CD4-positive, alpha-beta T cell (primary cell): ENCODE measurements around the gene SIGLEC15. TPM values are rescaled to one million over a fixed set of nuclear protein-coding genes. Genes with fewer than 3 reads are reported as not detected.

ENCODE experiments used
- ATAC-seq: fragments of 200-7000 bp; cut with Tn5 transposase; one replicate; pipeline ENCODE4 v1.10.0; 2022; ENCODE audit warnings: mild to moderate bottlenecking; ENCODE audit not compliant: poor library complexity
- CTCF ChIA-PET: fragments of 350-600 bp; sonication (Branson Sonifier 250); formaldehyde crosslinking; loops from one replicate; lab custom pipeline; 2021; ENCODE audit warnings: antibody characterized with exemption, inconsistent platforms; lab: Charles Lee
- POLR2A ChIA-PET: fragments of 350-600 bp; sonication (Branson Sonifier 250); formaldehyde crosslinking; loops from one replicate; lab custom pipeline; 2021; ENCODE audit warnings: antibody characterized with exemption, inconsistent platforms; lab: Charles Lee
- DNase-seq, 14 experiments: peaks; one replicate each; pipeline ENCODE4 v3.0.0-alpha.2; 2013 to 2020; ENCODE audit warnings: mixed read lengths in 2 of 14
- H3K27ac ChIP-seq, 2 donors: one replicate each; pipeline versions ENCODE4 v1.5.1 to v1.7.0; 2013; ENCODE audit warnings: low read length in 2 of 2, low read depth in 1 of 2, mild to moderate bottlenecking in 1 of 2
- H3K27me3 ChIP-seq, 2 experiments: 1 replicate in 1 of 2; 2 replicates in 1 of 2; pipeline versions ENCODE4 v1.6.1 to v1.7.0; 2013; ENCODE audit warnings: low read length in 2 of 2, control low read depth in 1 of 2, mild to moderate bottlenecking in 1 of 2, moderate library complexity in 1 of 2; ENCODE audit not compliant: insufficient read depth in 2 of 2, control insufficient read depth in 1 of 2
- H3K36me3 ChIP-seq: one replicate; pipeline ENCODE4 v1.6.1; 2013; ENCODE audit warnings: low read length, control low read depth; ENCODE audit not compliant: insufficient read depth
- H3K4me1 ChIP-seq: one replicate; pipeline ENCODE4 v1.6.1; 2013; ENCODE audit warnings: low read length, control low read depth; ENCODE audit not compliant: insufficient read depth
- H3K4me3 ChIP-seq: one replicate; pipeline ENCODE4 v1.5.1; 2013; ENCODE audit warnings: mild to moderate bottlenecking, low read length, moderate library complexity
- H3K9me3 ChIP-seq, 2 experiments: 1 replicate in 1 of 2; 2 replicates in 1 of 2; pipeline versions ENCODE4 v1.6.1 to v1.7.0; 2013; ENCODE audit warnings: low read length in 2 of 2, mild to moderate bottlenecking in 2 of 2, control low read depth in 1 of 2, moderate library complexity in 1 of 2; ENCODE audit not compliant: control insufficient read depth in 1 of 2, insufficient read depth in 1 of 2
- H3K27ac Mint-ChIP-seq: one replicate; pipeline ENCODE4 v1.8.0; 2020; ENCODE audit warnings: mixed read lengths
- H3K27me3 Mint-ChIP-seq: one replicate; pipeline ENCODE4 v1.8.0; 2021; ENCODE audit warnings: mixed read lengths
- H3K36me3 Mint-ChIP-seq: one replicate; pipeline ENCODE4 v1.8.0; 2021; ENCODE audit warnings: low read depth, mixed read lengths
- H3K4me1 Mint-ChIP-seq: one replicate; pipeline ENCODE4 v1.8.0; 2021; ENCODE audit warnings: low read depth, mixed read lengths
- H3K4me3 Mint-ChIP-seq: one replicate; pipeline ENCODE4 v1.8.0; 2020; ENCODE audit warnings: mild to moderate bottlenecking, mixed read lengths
- H3K9me3 Mint-ChIP-seq: one replicate; pipeline ENCODE4 v1.8.0; 2020; ENCODE audit warnings: mixed read lengths
- intact Hi-C, 2 experiments: fragments of 100-400 bp; cut with DNase I in 1 of 2; cut with micrococcal nuclease in 1 of 2; formaldehyde crosslinking; loops; one replicate each; pipeline versions ENCODE4 v1.15.1 to v1.9.0; 2023 to 2025; cut with DNase I, micrococcal nuclease
- total RNA-seq, 174 experiments: library from RNA in 2 of 174; stranded (reverse) in 2 of 174; gene quantifications; one replicate each; pipeline ENCODE4 v1.2.3 and lab custom pipeline; 2021 to 2026
- TF ChIP-seq, protein P1 (sequence below): fragments of 200-600 bp; IDR thresholded peaks from one replicate; pipeline ENCODE4 v1.8.0; 2022; ENCODE audit warnings: antibody characterized with exemption, mild to moderate bottlenecking

SIGLEC15 gene
- total RNA-seq, 2 experiments from 2014 or later: not detected

GRCh38 chr18:45864081-45864480 is 38.6 kb downstream of the SIGLEC15 start:
- peaks cover 91% of the 10 kb centered on the region for H3K36me3 Mint-ChIP-seq
- TF ChIP-seq, protein P1, sequence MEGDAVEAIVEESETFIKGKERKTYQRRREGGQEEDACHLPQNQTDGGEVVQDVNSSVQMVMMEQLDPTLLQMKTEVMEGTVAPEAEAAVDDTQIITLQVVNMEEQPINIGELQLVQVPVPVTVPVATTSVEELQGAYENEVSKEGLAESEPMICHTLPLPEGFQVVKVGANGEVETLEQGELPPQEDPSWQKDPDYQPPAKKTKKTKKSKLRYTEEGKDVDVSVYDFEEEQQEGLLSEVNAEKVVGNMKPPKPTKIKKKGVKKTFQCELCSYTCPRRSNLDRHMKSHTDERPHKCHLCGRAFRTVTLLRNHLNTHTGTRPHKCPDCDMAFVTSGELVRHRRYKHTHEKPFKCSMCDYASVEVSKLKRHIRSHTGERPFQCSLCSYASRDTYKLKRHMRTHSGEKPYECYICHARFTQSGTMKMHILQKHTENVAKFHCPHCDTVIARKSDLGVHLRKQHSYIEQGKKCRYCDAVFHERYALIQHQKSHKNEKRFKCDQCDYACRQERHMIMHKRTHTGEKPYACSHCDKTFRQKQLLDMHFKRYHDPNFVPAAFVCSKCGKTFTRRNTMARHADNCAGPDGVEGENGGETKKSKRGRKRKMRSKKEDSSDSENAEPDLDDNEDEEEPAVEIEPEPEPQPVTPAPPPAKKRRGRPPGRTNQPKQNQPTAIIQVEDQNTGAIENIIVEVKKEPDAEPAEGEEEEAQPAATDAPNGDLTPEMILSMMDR: no peak

GRCh38 chr18:45865466-45865865 is 40.0 kb downstream of the SIGLEC15 start:
- no peak for ATAC-seq
- Histone ChIP-seq H3K4me1 (no peaks in the 10 kb centered on the region), H3K9me3 (no peaks in the 10 kb centered on the region), H3K27ac (no peak overlapping the region), H3K36me3 (peaks cover 88% of the 10 kb centered on the region), H3K4me3 (no peak overlapping the region), H3K27me3 (no peaks in the 10 kb centered on the region)
- H3K36me3 Mint-ChIP-seq: peaks cover 91% of the 10 kb centered on the region
- H3K27ac Mint-ChIP-seq: no peak overlapping the region
- DNase-seq: no peak
- no peak overlapping the region for H3K4me3 Mint-ChIP-seq
- H3K9me3 Mint-ChIP-seq: no peaks in the 10 kb centered on the region
- intact Hi-C loops: no loop called here
- no peaks in the 10 kb centered on the region for H3K27me3 Mint-ChIP-seq
- POLR2A ChIA-PET: no interaction called here
- TF ChIP-seq, protein P1: no peak
- CTCF ChIA-PET: interaction anchor here (0.7 to 1.6 kb wide), 2 partner anchors 14 to 31 kb away, joined by 3 read pairs; no protein-coding TSS in a partner anchor
- no peaks in the 10 kb centered on the region for H3K4me1 Mint-ChIP-seq

More at GRCh38 chr18:45864081-45864480, 38.6 kb downstream of the SIGLEC15 start:
- no peak overlapping the region for H3K4me3 ChIP-seq
- intact Hi-C loops: no loop called here
- no peak overlapping the region for H3K27ac Mint-ChIP-seq
- no peaks in the 10 kb centered on the region for H3K27me3 Mint-ChIP-seq
- H3K27me3 ChIP-seq: no peaks in the 10 kb centered on the region
- no peak overlapping the region for H3K27ac ChIP-seq
- no peaks in the 10 kb centered on the region for H3K9me3 ChIP-seq
- CTCF ChIA-PET: interaction anchor here (1.6 kb wide), 1 partner anchor 16 kb away, joined by 3 read pairs; no protein-coding TSS in a partner anchor
- POLR2A ChIA-PET: interaction anchor here (0.7 kb wide), 1 partner anchor 1020 kb away, joined by 3 read pairs; no protein-coding TSS in a partner anchor
- no peaks in the 10 kb centered on the region for H3K4me1 Mint-ChIP-seq
- ATAC-seq (no peak), DNase-seq (no peak)
- H3K9me3 Mint-ChIP-seq: no peaks in the 10 kb centered on the region
- H3K4me1 ChIP-seq: no peaks in the 10 kb centered on the region
- no peak overlapping the region for H3K4me3 Mint-ChIP-seq
- H3K36me3 ChIP-seq: peaks cover 88% of the 10 kb centered on the region

- Histone ChIP-seq H3K36me3 (peaks cover 65% of the 10 kb centered on the region), H3K27ac (no peak overlapping the region), H3K4me1 (peaks cover 17% of the 10 kb centered on the region), H3K9me3 (no peaks in the 10 kb centered on the region), H3K27me3 (no peaks in the 10 kb centered on the region), H3K4me3 (no peak overlapping the region)
- ATAC-seq: no peak
- TF ChIP-seq, protein P1: no peak
- ChIA-PET CTCF (interaction anchor here (0.6 to 3.2 kb wide), 3 partner anchors 9 to 205 kb away, joined by 3 to 9 read pairs (median 3); no protein-coding TSS in a partner anchor), POLR2A (no interaction called here)
- Mint-ChIP-seq H3K9me3 (peaks cover under 1% of the 10 kb centered on the region), H3K4me3 (no peak overlapping the region), H3K27ac (no peak overlapping the region), H3K4me1 (peaks cover 24% of the 10 kb centered on the region), H3K36me3 (peaks cover 89% of the 10 kb centered on the region), H3K27me3 (no peaks in the 10 kb centered on the region)
- no peak for DNase-seq
- intact Hi-C loops: no loop called here
Measured at GRCh38 chr18:45870419-45870818, 44.9 kb downstream of the SIGLEC15 start.
